ENCODE measurements around the gene MAP2K5. TPM values are rescaled to one million over a fixed set of nuclear protein-coding genes. Genes with fewer than 3 reads are reported as not detected.

Gene MAP2K5
- total RNA-seq, 1 donor from 2014 or later: 26.1 TPM

GRCh38 chr15:67836134-67836455, 293.6 kb downstream of the MAP2K5 start:
- no peak for DNase-seq (ENCODE audit: extremely low spot score, unreplicated experiment)
- no peaks in the 10 kb centered on the region for H3K9me3 Mint-ChIP-seq (ENCODE audit: unreplicated experiment)
- H3K4me3 Mint-ChIP-seq (ENCODE audit: unreplicated experiment): peak overlapping the region; percentile 55
- no peaks in the 10 kb centered on the region for H3K36me3 Mint-ChIP-seq (ENCODE audit: unreplicated experiment)
- H3K4me1 Mint-ChIP-seq (ENCODE audit: unreplicated experiment): peaks cover 46% of the 10 kb centered on the region
- no peak for TF ChIP-seq CTCF (IDR thresholded peaks at IDR 0.05)
- peaks cover 42% of the 10 kb centered on the region for H3K27me3 Mint-ChIP-seq (ENCODE audit: unreplicated experiment)
- H3K27ac Mint-ChIP-seq (ENCODE audit: unreplicated experiment): no peak overlapping the region

GRCh38 chr15:67836477-67836876, 294.0 kb downstream of the MAP2K5 start:
- Mint-ChIP-seq H3K27me3 (ENCODE audit: unreplicated experiment) (peaks cover 38% of the 10 kb centered on the region), H3K36me3 (ENCODE audit: unreplicated experiment) (no peaks in the 10 kb centered on the region), H3K9me3 (ENCODE audit: unreplicated experiment) (no peaks in the 10 kb centered on the region), H3K4me3 (ENCODE audit: unreplicated experiment) (peak overlapping the region; percentile 55), H3K4me1 (ENCODE audit: unreplicated experiment) (peaks cover 50% of the 10 kb centered on the region), H3K27ac (ENCODE audit: unreplicated experiment) (no peak overlapping the region)
- peak; percentile 84 for TF ChIP-seq CTCF (IDR thresholded peaks at IDR 0.05)
- no peak for DNase-seq (ENCODE audit: extremely low spot score, unreplicated experiment)

GRCh38 chr15:67836955-67837354, 294.5 kb downstream of the MAP2K5 start:
- Mint-ChIP-seq H3K27ac (ENCODE audit: unreplicated experiment) (no peak overlapping the region), H3K4me3 (ENCODE audit: unreplicated experiment) (no peak overlapping the region), H3K9me3 (ENCODE audit: unreplicated experiment) (no peaks in the 10 kb centered on the region), H3K36me3 (ENCODE audit: unreplicated experiment) (no peaks in the 10 kb centered on the region), H3K4me1 (ENCODE audit: unreplicated experiment) (peaks cover 51% of the 10 kb centered on the region), H3K27me3 (ENCODE audit: unreplicated experiment) (peaks cover 37% of the 10 kb centered on the region)
- DNase-seq (ENCODE audit: extremely low spot score, unreplicated experiment): no peak
- TF ChIP-seq CTCF (IDR thresholded peaks at IDR 0.05): no peak

GRCh38 chr15:67838789-67839332, 296.4 kb downstream of the MAP2K5 start:
- Mint-ChIP-seq H3K36me3 (ENCODE audit: unreplicated experiment) (no peaks in the 10 kb centered on the region), H3K4me1 (ENCODE audit: unreplicated experiment) (peaks cover 54% of the 10 kb centered on the region), H3K4me3 (ENCODE audit: unreplicated experiment) (peak overlapping the region; percentile 56), H3K9me3 (ENCODE audit: unreplicated experiment) (no peaks in the 10 kb centered on the region), H3K27ac (ENCODE audit: unreplicated experiment) (peak overlapping the region; percentile 93), H3K27me3 (ENCODE audit: unreplicated experiment) (peaks cover 28% of the 10 kb centered on the region)
- DNase-seq (ENCODE audit: extremely low spot score, unreplicated experiment): no peak
- TF ChIP-seq CTCF (IDR thresholded peaks at IDR 0.05): no peak

- Mint-ChIP-seq H3K27ac (ENCODE audit: unreplicated experiment) (peak overlapping the region; percentile 93), H3K27me3 (ENCODE audit: unreplicated experiment) (peaks cover 22% of the 10 kb centered on the region), H3K4me3 (ENCODE audit: unreplicated experiment) (peak overlapping the region; percentile 87), H3K9me3 (ENCODE audit: unreplicated experiment) (no peaks in the 10 kb centered on the region), H3K36me3 (ENCODE audit: unreplicated experiment) (no peaks in the 10 kb centered on the region), H3K4me1 (ENCODE audit: unreplicated experiment) (peaks cover 56% of the 10 kb centered on the region)
- DNase-seq (ENCODE audit: extremely low spot score, unreplicated experiment): no peak
- no peak for TF ChIP-seq CTCF (IDR thresholded peaks at IDR 0.05)
These were observed 297.0 kb downstream of the MAP2K5 start for GRCh38 chr15:67839499-67839928.

Data from osteocyte (in vitro differentiated cells).